Globus pallidus (tissue), 1 donor: Measurements from ENCODE around the gene CRIM1.

ENCODE experiments used
- DNase-seq: peaks from one replicate; pipeline ENCODE4 v3.0.0-alpha.2; 2015; ENCODE audit warnings: low spot score

Gene CRIM1

GRCh38 chr2:36423619-36424120 lies 68.1 kb downstream of the CRIM1 start:
- DNase-seq = no peak

DNA sequence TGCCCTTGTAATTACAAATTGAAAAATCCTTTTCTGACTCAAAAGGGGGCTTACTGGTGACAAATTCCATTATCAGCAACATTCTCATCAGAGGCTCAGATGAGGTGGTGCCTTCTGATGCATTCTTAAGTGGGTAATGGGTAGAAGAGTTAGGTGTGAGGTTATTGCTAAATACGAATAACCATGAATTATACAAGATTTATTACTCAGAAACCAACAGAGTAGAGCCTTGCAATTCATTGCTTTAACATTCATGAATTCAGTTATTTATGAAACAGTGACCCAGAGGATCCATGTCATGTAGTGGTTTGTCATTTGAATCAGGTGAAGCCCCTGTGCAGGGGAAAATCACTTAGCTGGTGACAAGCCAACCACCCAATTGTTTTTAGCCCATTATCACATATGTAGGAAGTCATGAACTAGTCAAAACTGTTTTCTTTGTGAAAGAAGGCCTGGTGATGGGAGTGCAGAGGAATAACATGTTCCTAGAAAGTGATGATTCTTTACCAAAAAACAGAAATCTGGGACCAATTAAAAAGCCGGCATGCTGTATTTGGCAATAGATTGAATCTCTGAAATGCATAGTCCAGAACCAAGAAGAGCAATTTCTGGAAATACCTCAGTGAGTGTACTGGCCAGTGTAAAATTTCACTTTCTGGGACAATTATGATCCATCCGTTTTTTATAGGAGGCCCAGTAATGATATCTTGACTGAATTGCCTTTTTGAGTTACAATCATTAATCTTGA lies 70.2 kb downstream of the CRIM1 start:
- no peak for DNase-seq

GRCh38 chr2:36427790-36428243 lies 72.2 kb downstream of the CRIM1 start:
- DNase-seq = no peak

GRCh38 chr2:36430549-36430948 lies 75.0 kb downstream of the CRIM1 start:
- DNase-seq = no peak

DNA sequence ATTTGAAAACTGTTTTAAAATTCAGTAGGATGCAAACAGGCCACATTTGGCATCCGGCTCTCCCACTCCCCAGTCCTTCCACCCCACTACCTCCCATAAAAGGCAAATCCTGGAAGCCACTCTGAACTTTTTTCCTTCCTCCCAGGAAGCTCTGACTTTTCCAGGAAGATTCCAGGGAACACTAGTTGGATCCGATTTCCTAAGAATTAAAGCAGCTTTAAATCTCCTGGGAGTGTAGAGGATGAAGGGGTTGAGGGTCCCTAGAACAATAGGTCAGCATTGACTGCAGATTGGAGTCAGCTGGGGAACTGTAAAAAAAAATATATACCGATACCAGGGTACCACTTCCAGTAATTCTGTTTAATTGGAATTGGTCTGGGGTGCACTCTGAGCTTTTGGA lies 76.9 kb downstream of the CRIM1 start:
- DNase-seq = no peak

DNA sequence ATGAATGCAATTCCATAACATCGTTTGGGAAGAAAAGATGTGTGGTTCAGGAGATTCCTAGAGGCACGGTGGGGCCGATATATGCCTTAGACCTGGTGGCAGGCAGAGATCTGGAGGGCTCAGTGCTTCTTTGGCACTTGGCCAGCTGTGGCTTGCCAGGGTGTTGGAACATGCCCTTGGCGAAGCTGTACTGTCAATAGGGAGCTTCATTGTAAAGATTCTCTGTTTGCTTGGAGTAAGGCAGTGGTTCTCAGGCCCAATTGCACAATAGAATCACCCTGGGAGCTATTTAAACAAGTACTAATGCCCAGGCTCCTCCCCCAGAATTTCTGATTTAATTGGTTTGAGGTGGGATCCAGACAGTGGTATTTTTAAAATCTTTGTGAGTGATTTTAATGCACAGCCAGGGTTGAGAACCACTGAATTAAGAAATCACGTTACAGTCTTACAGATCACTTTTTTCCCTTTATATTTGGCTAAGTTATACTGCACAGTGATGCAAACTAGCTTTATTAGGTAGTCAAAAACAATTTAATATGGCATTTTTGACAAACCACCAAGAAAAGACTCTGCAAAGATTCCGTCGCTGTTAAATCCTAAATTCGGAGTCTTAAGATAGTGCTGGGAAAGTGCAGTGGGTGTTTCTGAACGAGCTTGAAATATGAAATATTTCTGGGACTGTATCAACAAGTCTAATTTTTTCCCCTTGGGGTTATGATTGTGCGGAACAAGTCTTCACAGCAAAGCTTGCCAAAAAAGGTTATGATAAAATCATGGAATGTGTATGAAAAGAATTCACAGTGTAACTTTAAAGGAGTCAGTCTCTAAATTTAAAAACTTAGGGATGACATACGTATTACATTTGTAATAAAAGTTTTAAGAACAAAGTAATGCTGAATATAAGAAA lies 78.0 kb downstream of the CRIM1 start:
- DNase-seq = peak; percentile 30

DNA sequence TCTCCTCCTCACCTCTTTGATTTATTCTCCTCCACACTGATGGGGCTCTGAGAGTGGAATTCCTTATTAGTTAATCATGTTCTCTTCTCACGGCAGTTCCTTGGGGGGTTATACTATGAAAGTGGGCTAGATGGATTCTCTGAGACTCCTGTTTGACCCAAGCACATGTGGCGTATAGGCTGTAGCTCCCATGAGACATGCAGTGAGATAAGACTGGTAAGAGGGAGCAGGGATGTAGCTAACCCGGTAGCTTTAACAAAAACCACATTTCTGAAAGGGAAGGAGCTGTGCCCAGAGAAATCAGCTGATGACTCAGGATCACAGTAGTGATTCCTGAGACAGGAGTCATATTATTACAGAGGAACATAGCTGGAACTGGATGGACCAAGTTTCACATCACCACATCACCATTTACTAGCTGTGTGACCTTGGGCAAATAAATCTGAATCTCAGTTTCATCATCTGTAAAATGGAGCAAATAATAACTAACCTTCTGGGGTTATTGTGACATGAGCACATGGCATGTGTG lies 82.9 kb downstream of the CRIM1 start:
- no peak for DNase-seq

DNA sequence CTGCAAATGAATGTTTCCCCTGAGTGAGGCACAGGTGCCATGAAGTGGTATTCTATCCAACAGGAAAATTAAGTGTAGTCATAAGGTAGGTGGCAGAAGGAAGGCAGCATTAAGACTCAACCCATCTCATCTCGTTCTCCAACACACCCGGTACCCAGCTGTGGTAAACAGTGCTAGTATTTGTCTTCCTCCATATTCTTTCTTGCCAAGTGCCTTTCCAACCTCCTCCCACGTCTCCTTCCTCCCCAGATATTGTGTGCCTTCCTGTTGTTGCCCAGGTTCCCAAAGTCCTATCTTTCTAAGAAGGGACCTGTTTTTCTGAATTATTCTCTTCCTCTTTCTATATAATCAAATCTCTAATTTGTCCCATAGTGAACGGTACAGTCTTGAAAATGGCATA lies 83.5 kb downstream of the CRIM1 start:
- DNase-seq = no peak

DNA sequence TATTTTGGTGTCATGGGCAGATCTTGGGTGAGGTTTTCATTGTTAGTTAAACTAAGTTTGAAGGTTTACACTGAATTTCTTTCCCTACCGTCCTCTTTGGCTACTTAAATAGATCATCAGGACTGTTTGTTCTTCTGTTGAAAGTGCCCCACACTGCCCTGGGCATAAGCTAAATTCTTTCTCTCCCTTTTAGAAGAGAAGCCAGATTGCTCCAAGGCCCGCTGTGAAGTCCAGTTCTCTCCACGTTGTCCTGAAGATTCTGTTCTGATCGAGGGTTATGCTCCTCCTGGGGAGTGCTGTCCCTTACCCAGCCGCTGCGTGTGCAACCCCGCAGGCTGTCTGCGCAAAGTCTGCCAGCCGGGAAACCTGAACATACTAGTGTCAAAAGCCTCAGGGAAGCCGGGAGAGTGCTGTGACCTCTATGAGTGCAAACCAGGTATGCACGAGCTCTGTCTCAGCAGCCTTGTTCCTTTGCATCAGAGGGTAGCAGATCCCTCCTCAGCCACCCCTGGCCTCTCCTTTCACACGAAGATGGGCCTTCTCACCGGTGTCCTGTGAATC lies 85.6 kb downstream of the CRIM1 start:
- no peak for DNase-seq

- no peak for DNase-seq
These were observed 86.2 kb downstream of the CRIM1 start for GRCh38 chr2:36441816-36442215.

- DNase-seq = no peak
These were observed 88.8 kb downstream of the CRIM1 start for GRCh38 chr2:36444216-36444936.

GRCh38 chr2:36445185-36445866 lies 89.7 kb downstream of the CRIM1 start:
- no peak for DNase-seq

DNA sequence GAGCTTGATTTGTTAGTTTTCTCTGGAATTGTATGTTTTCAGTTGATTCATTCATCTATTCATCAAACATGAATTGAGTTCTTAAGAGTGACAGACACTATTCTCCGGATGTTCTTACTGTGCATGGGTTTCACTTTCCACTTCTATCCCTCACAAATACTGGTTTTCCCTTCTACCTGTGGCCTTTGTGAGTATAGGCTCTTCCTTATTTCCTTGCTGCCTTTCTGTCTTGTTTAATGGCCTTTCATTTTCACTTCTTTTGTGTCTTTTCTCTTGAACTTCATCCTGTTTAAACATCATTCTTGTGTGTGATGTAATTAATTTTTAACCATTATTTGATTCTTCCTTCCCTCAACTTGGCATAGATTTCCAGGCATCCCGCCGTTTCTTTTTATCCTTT lies 90.7 kb downstream of the CRIM1 start:
- DNase-seq = no peak

GRCh38 chr2:36449213-36449612 lies 93.6 kb downstream of the CRIM1 start:
- DNase-seq = no peak

GRCh38 chr2:36449943-36450392 lies 94.4 kb downstream of the CRIM1 start:
- DNase-seq = no peak

- no peak for DNase-seq
These were observed 95.1 kb downstream of the CRIM1 start for GRCh38 chr2:36450466-36451196.

GRCh38 chr2:36451512-36451911 lies 95.9 kb downstream of the CRIM1 start:
- DNase-seq = no peak

- no peak for DNase-seq
These were observed 96.7 kb downstream of the CRIM1 start for GRCh38 chr2:36452260-36452659.

DNA sequence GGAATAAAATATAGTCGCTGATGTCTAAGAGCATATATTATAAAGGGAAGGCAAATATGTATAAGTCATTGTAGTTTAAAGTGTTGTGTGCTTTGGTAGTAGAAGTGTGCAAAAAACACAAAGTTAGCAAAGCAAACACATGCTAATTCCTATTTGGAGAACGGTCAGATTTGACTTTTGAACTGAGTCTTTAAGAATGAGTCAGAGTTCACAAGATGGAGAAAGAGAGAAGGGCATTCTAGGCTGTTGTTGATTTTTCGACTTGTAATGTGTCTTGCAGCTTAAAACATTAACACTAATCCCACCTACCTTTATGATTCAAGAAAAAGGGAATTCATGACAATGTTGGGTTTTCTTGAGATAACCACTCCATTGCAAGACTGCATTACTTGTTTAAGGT lies 98.1 kb downstream of the CRIM1 start:
- DNase-seq = no peak

DNA sequence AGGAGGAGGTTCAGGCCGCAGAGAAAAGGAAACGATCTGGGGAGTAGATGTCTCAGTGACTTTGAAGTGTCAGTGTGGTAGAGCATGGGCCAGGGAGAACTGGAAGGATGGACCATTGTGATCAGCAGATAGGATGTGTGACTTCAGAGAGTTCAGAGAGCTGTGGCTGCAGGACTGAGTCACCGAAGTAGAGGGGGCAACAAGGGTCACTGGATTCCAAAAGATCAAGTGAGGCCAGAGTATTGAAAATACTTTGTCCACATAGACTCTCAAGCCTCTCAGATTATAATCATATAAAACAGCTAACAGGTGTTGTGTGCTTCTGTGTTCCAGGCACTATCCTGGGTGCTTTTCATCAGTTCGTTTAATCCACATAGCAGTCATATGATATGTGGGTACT lies 99.4 kb downstream of the CRIM1 start:
- no peak for DNase-seq
